ENCODE results near the gene DTNB. TPM values are rescaled to one million over a fixed set of nuclear protein-coding genes. Genes with fewer than 3 reads are reported as not detected.
A peak's percentile ranks its signal among the peaks of the same experiment; 100 is the strongest.

DTNB gene
- total RNA-seq, 1 experiment from 2014 or later, result 26.3 TPM

DNA sequence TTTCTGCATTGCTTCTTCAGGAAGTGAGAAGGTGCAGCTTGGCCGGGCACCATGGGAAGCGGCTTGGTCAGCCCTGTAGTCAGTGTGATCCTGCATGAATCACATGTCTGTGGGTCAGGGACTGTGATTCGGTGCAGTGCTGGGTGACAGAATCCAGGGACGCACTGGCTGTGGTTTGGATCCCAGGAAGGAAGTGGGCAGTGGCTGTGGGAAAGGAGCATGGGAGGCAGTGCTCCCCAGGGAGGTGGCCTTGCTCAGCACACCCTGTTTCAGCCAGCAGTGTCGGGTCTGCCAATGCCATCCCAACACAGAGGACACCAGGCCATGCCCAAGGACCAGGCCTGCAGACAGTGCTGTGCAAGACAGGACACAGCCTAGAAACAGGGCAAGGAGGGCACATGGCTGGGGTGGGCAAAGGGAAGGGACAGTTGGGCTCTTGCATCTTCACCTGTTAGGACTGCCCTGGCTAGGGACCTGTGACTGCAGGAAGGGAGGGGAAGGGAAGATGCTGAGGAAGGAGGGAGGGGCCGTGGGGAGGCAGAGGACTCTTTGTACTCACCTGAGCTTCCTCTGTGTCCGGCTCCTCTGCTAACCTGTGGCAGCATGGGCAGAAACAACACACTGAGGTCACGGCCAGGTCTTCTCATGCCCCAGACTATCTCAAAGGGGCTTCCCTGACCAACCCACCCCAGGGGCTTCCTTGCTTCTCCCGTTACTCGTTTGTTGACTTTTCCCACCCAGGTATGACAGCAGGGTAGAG is 294.5 kb downstream of the DTNB start:
- TF ChIP-seq, protein P1, sequence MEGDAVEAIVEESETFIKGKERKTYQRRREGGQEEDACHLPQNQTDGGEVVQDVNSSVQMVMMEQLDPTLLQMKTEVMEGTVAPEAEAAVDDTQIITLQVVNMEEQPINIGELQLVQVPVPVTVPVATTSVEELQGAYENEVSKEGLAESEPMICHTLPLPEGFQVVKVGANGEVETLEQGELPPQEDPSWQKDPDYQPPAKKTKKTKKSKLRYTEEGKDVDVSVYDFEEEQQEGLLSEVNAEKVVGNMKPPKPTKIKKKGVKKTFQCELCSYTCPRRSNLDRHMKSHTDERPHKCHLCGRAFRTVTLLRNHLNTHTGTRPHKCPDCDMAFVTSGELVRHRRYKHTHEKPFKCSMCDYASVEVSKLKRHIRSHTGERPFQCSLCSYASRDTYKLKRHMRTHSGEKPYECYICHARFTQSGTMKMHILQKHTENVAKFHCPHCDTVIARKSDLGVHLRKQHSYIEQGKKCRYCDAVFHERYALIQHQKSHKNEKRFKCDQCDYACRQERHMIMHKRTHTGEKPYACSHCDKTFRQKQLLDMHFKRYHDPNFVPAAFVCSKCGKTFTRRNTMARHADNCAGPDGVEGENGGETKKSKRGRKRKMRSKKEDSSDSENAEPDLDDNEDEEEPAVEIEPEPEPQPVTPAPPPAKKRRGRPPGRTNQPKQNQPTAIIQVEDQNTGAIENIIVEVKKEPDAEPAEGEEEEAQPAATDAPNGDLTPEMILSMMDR (IDR thresholded peaks at IDR 0.05; ENCODE audit: unreplicated experiment), result no peak
- Mint-ChIP-seq H3K36me3 (ENCODE audit: insufficient read depth, unreplicated experiment) (peaks cover 7% of the 10 kb centered on the region), H3K4me3 (ENCODE audit: unreplicated experiment) (no peak overlapping the region), H3K4me1 (ENCODE audit: insufficient read depth, unreplicated experiment) (peaks cover 9% of the 10 kb centered on the region), H3K9me3 (ENCODE audit: unreplicated experiment) (no peaks in the 10 kb centered on the region), H3K27me3 (ENCODE audit: insufficient read depth, unreplicated experiment) (no peaks in the 10 kb centered on the region), H3K27ac (ENCODE audit: low read depth, unreplicated experiment) (no peak overlapping the region)
- POLR2A ChIA-PET, result no interaction called here
- BruUV-seq (replicated peaks), result no TSS peak
- intact Hi-C loops (cut with micrococcal nuclease), result loop anchor here (5.0 kb wide), 1 partner anchor 37 kb away; the partner anchor contains the start of gene DNMT3A
- CTCF ChIA-PET, result interaction anchor here (1.0 to 1.6 kb wide), 2 partner anchors 9 to 17 kb away, joined by 3 to 4 read pairs; no protein-coding TSS in a partner anchor
- peak; percentile 13 for DNase-seq (ENCODE audit: unreplicated experiment)

DNA sequence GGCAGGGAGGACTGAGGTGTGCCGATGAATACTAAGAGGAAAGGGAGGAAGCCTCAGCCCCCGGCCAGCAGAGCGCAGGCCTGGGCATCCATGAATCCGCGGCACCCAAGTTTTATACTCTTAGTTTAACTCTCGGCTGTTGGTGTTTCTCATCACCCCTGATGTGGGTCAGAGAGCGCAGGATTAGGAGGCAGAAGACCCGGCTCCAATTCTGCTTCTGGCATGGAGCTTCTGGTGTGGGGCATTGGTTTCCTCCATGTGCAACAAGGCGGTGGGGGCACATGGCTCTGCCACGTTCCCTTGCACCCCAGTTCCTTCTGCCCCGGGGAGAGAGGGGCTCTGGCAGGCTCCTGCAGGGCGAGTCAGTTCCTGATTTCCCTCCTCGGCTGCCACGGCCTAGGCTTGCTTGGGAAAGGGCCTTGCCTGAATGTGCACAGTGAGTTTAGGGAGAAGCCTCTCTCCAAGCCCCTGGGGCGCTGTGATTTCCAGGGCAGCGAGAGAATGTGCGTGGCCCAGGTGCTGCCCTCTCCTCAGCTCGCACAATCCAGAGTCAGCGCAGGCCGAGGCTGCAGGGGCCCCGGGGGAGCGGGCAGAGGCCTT is 295.5 kb downstream of the DTNB start:
- peak overlapping the region; percentile 64 for H3K4me3 Mint-ChIP-seq (ENCODE audit: unreplicated experiment)
- H3K36me3 Mint-ChIP-seq (ENCODE audit: insufficient read depth, unreplicated experiment), result peaks cover 7% of the 10 kb centered on the region
- CTCF ChIA-PET, result interaction anchor here (0.7 to 2.7 kb wide), 11 partner anchors 10 to 293 kb away, joined by 3 to 25 read pairs (median 4); no protein-coding TSS in a partner anchor
- no peak for DNase-seq (ENCODE audit: unreplicated experiment)
- intact Hi-C loops (cut with micrococcal nuclease), result loop anchor here (1.0 to 5.0 kb wide), 3 partner anchors 36 to 189 kb away; partner anchors contain the start of gene DNMT3A
- POLR2A ChIA-PET, result interaction anchor here (0.6 kb wide), 1 partner anchor 212 kb away, joined by 3 read pairs; no protein-coding TSS in a partner anchor
- no peaks in the 10 kb centered on the region for H3K9me3 Mint-ChIP-seq (ENCODE audit: unreplicated experiment)
- no peaks in the 10 kb centered on the region for H3K27me3 Mint-ChIP-seq (ENCODE audit: insufficient read depth, unreplicated experiment)
- TF ChIP-seq, protein P1 (IDR thresholded peaks at IDR 0.05; ENCODE audit: unreplicated experiment), result no peak
- H3K27ac Mint-ChIP-seq (ENCODE audit: low read depth, unreplicated experiment), result no peak overlapping the region
- no TSS peak for BruUV-seq (replicated peaks)
- H3K4me1 Mint-ChIP-seq (ENCODE audit: insufficient read depth, unreplicated experiment), result peaks cover 9% of the 10 kb centered on the region

DNA sequence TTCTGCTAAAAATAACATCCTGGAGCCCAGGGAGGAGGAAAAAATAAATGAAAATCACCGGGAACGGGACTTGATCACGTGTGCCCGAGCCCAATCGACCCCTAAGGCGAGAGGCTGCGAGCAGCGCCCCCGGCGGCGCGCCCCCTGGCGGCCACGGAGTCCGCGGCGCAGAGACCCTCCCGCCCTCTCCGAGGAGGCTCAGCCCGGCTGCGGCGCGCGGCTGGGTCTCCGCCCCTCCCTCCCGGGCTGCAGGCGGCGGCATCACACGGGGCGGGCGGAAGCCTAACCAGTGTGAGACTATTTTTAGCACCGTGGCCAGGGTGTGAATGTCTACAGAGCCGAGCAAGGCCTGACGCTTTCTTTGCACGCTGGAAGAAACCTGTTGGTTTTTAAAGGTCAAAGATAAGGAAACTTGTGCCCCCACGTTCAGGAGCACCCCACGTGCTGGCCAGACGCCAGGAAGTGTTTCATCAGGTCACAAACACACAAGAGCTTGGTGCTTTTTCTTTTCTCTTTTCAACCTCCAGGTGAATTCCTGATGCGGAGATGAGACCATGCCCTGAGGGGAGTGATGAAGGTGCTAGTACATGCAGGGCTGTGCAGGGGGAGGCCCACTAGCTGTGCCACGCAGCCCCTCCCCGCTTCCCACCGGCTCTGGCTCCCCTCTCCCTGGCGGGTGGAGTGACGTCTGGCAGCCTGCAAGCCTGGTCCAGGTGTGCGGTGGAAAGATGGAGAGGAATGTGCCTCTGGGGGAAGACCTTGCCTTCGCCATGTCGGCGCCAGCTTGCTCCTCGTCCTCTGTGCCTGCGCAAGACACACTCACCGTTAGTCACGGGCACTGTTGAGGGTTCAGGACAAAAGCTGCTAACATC is 296.4 kb downstream of the DTNB start:
- BruUV-seq (replicated peaks), result no TSS peak
- CTCF ChIA-PET, result interaction anchor here (0.6 to 2.7 kb wide), 26 partner anchors 8 to 294 kb away, joined by 3 to 25 read pairs (median 4); no protein-coding TSS in a partner anchor

More for the DNA sequence above, 296.4 kb downstream of the DTNB start:
- peaks cover 9% of the 10 kb centered on the region for H3K4me1 Mint-ChIP-seq (ENCODE audit: insufficient read depth, unreplicated experiment)
- POLR2A ChIA-PET, result interaction anchor here (0.6 kb wide), 1 partner anchor 213 kb away, joined by 3 read pairs; no protein-coding TSS in a partner anchor
- peak overlapping the region; percentile 64 for H3K4me3 Mint-ChIP-seq (ENCODE audit: unreplicated experiment)
- H3K27me3 Mint-ChIP-seq (ENCODE audit: insufficient read depth, unreplicated experiment), result no peaks in the 10 kb centered on the region
- intact Hi-C loops (cut with micrococcal nuclease), result loop anchor here (1.0 to 5.0 kb wide), 3 partner anchors 35 to 190 kb away; partner anchors contain the start of gene DNMT3A
- no peaks in the 10 kb centered on the region for H3K9me3 Mint-ChIP-seq (ENCODE audit: unreplicated experiment)
- DNase-seq (ENCODE audit: unreplicated experiment), result peak; percentile 87
- no peak overlapping the region for H3K27ac Mint-ChIP-seq (ENCODE audit: low read depth, unreplicated experiment)
- TF ChIP-seq, protein P1 (IDR thresholded peaks at IDR 0.05; ENCODE audit: unreplicated experiment), result peak; percentile 86
- peaks cover 7% of the 10 kb centered on the region for H3K36me3 Mint-ChIP-seq (ENCODE audit: insufficient read depth, unreplicated experiment)
